H4 (cell line): ENCODE data around the gene PABPC5. TPM values are rescaled to one million over a fixed set of nuclear protein-coding genes. Genes with fewer than 3 reads are reported as not detected.
A peak's percentile ranks its signal among the peaks of the same experiment; 100 is the strongest.

Experiments used
- DNase-seq: peaks from one replicate; pipeline ENCODE4 v3.0.0-alpha.2; 2015; ENCODE audit warnings: low spot score
- total RNA-seq: library from RNA; depleted of rRNA; stranded (reverse); fragments of >200 nt; shearing (Covaris generic); gene quantifications from 2 replicates; pipeline ENCODE4 v1.2.3, GENCODE V29; 2014; rRNA removed

Gene PABPC5
- total RNA-seq = 4.9 and 7.6 TPM in 2 replicates

DNA sequence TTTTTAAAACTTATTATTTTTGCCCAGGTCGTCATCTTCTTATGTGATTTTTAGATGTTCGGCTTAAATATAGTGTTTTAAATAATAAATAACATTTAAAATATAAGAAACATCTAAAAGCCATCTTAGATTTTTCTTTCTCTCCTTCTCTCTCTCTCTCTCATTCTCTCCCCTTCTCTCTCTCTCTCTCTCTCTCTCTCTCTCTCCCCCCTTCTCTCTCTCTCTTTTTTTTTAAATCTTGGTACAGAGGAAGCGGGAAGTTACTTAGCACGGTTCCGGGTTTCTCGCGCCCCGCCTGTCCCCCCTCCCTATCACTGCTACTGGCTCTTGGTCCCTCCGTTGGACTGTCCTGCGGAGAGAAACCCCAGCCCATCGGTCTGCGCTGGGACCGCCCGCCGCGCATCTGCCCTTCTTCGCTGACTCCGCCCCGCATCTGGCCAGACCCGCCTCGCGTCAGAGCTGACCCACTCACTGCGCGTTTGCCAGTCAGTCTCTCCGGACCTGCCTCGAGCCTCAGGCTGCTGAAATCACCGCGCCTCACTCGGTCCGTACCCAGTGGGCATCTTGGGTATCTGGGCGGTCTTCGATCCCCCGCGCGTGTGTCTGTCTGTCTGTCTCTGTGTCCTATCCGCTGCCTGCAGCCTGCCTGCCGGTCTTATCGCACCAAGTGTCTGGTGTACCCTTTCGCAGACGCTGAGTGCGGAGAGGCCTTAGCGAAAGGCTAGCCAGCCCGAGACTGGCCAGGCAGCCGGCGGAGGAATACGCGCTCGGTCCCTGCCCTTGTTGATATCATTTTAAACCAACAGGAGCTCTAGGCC, at the start of gene PABPC5:
PABPC5 (plus strand) TSS at position 489 of the 818 bp plus-strand sequence. CDS start 739 bp downstream, outside the sequence.
- peak; percentile 85 for DNase-seq

- no peak for DNase-seq
These were observed 45.6 kb upstream of the PABPC5 start for GRCh38 chrX:91389026-91389425.

GRCh38 chrX:91414713-91415112, 19.9 kb upstream of the PABPC5 start:
- peak; percentile 2 for DNase-seq

- DNase-seq = no peak
These were observed 756 bp downstream of the PABPC5 start for GRCh38 chrX:91435395-91435794.
